ENCODE results near the gene USP21. TPM values are rescaled to one million over a fixed set of nuclear protein-coding genes. Genes with fewer than 3 reads are reported as not detected.

USP21 gene
- total and polyA plus RNA-seq, 9 of the 15 experiments (the other 6 are each of a cell fraction or from before 2014, with no cell fraction given), result 4.9 to 52.4 (median 21.6) TPM

- no peak for TF ChIP-seq ATF4 (CRISPR knock-in tag; IDR thresholded peaks at IDR 0.05)
- peak; percentile 79 for TF ChIP-seq RBFOX2 (IDR thresholded peaks at IDR 0.05; ENCODE audit: low read depth, low read length)
- peak; percentile 46 to 88; a peak in 2 of 4 replicates for TF ChIP-seq ARNT (IDR thresholded peaks at IDR 0.05)
- peak; percentile 77 for TF ChIP-seq EHMT2 (IDR thresholded peaks at IDR 0.05)
- TF ChIP-seq ZNF175 (CRISPR knock-in tag; IDR thresholded peaks at IDR 0.05; ENCODE audit: low read depth), result no peak
- TF ChIP-seq MTA3 (IDR thresholded peaks at IDR 0.05; ENCODE audit: borderline replicate concordance), result 0 out of 2 replicates have a peak, but pooled peaks have one; percentile 75
- peak; percentile 85 for TF ChIP-seq POLR2B (IDR thresholded peaks at IDR 0.05; ENCODE audit: low read depth, partially characterized antibody)
- no peak for TF ChIP-seq ZBTB8A (IDR thresholded peaks at IDR 0.05; ENCODE audit: partially characterized antibody)
- peak; percentile 7 to 58; a peak in 2 of 4 replicates for TF ChIP-seq ZMIZ1 (IDR thresholded peaks at IDR 0.05; ENCODE audit: low read depth in 2 of 2, low read length in 2 of 2)
- TF ChIP-seq KLF16 (IDR thresholded peaks at IDR 0.05), result no peak
- 0 out of 2 replicates have a peak, but pooled peaks have one; percentile 44 for TF ChIP-seq BHLHE40 (IDR thresholded peaks at IDR 0.05; ENCODE audit: low read length)
- no peak for TF ChIP-seq ZFP36 (IDR thresholded peaks at IDR 0.05; ENCODE audit: low read depth, low read length, partially characterized antibody)
- peak; percentile 80 for TF ChIP-seq POLR2G (IDR thresholded peaks at IDR 0.05; ENCODE audit: low read depth, low read length)
- no peak for TF ChIP-seq POLR2AphosphoS2 (IDR thresholded peaks at IDR 0.05; ENCODE audit: low read length)
- TF ChIP-seq PCBP2 (IDR thresholded peaks at IDR 0.05; ENCODE audit: low read depth, low read length, poor library complexity, severe bottlenecking), result no peak
Measured at GRCh38 chr1:161153682-161154337, 5.5 kb upstream of the USP21 start, which contains the start of gene UFC1 (continued).
